Activated T-cell treated with anti-CD3 and anti-CD28 coated beads, Interleukin-2, amount 50 U/mL, for 24 hours (primary cell): ENCODE data around the gene ARHGAP4.

ENCODE experiments used
- DNase-seq: peaks from one replicate; pipeline ENCODE4 v3.0.0-alpha.2; 2020
- H3K27ac Mint-ChIP-seq: 2 replicates; pipeline ENCODE4 v1.8.0; 2020; ENCODE audit warnings: mild to moderate bottlenecking, mixed read lengths
- H3K27me3 Mint-ChIP-seq: 2 replicates; pipeline ENCODE4 v1.8.0; 2020; ENCODE audit warnings: mixed read lengths
- H3K36me3 Mint-ChIP-seq: 2 replicates; pipeline ENCODE4 v1.8.0; 2020; ENCODE audit warnings: low read depth, mixed read lengths
- H3K4me1 Mint-ChIP-seq: 2 replicates; pipeline ENCODE4 v1.8.0; 2020; ENCODE audit warnings: low read depth, mixed read lengths
- H3K4me3 Mint-ChIP-seq: 2 replicates; pipeline ENCODE4 v1.8.0; 2020; ENCODE audit warnings: mild to moderate bottlenecking, moderate library complexity, mixed read lengths
- H3K9me3 Mint-ChIP-seq: 2 replicates; pipeline ENCODE4 v1.8.0; 2020; ENCODE audit warnings: mixed read lengths

The ARHGAP4 gene

DNA sequence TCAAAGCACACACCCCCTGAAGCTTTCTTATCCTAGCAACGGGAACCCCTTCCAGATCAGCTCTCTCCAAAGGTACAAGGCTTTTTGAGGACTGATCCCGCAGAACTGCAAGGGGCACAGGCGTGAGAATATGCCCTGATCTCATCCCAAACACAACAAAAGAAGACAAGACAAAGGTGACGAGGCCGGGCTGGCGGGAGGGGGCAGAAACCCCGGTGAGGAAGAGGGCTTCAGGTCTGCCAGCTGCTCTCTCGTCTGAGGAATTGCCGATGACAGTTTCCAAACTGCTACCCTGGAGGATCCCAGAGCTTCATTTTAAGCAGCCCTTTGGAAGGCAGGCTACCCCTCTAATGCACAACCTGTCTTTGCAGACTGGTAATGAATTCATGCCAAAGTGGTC lies 42.2 kb upstream of the ARHGAP4 start:
- Mint-ChIP-seq H3K27ac (peak overlapping the region; percentile 97), H3K4me3 (peak overlapping the region; percentile 100), H3K36me3 (peaks cover 81% of the 10 kb centered on the region), H3K4me1 (peaks cover 42% of the 10 kb centered on the region), H3K27me3 (no peaks in the 10 kb centered on the region), H3K9me3 (no peaks in the 10 kb centered on the region)
- no peak for DNase-seq

DNA sequence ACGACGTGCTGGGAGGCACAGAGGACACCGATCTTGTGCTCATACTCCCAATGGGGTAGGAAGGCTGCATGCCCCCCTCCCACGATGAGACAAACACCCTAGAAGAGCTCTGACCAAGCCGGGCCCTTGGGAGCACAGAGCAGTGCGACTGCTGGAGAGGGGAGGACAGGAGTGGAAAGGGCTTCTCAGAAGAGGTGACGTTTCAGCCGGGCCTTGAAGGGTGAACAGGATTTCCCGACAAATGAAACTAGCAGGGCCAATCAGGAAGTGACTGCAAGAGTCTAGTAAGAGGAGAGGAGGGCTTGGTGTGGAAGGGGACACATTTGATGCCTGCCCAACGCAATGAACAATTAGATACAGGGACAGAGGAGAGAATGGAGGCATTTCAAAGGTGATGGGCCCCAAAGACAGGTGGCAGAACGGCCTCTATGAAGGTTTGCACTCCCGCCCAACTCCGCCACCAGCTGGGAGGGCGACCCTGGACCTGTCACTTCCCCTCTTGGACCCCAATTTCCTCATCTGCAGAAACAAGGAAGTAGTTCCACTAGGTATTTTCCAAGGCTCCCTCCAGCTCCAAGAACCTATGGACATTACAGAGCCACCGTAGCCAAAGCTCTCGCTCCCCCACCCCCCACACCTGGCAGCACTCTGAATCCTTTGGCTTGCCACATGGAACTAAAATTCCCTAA lies 41.6 kb upstream of the ARHGAP4 start:
- no peak for DNase-seq
- Mint-ChIP-seq H3K9me3 (no peaks in the 10 kb centered on the region), H3K36me3 (peaks cover 83% of the 10 kb centered on the region), H3K27me3 (no peaks in the 10 kb centered on the region), H3K4me3 (peak overlapping the region; percentile 100), H3K4me1 (peaks cover 39% of the 10 kb centered on the region), H3K27ac (peak overlapping the region; percentile 97)

DNA sequence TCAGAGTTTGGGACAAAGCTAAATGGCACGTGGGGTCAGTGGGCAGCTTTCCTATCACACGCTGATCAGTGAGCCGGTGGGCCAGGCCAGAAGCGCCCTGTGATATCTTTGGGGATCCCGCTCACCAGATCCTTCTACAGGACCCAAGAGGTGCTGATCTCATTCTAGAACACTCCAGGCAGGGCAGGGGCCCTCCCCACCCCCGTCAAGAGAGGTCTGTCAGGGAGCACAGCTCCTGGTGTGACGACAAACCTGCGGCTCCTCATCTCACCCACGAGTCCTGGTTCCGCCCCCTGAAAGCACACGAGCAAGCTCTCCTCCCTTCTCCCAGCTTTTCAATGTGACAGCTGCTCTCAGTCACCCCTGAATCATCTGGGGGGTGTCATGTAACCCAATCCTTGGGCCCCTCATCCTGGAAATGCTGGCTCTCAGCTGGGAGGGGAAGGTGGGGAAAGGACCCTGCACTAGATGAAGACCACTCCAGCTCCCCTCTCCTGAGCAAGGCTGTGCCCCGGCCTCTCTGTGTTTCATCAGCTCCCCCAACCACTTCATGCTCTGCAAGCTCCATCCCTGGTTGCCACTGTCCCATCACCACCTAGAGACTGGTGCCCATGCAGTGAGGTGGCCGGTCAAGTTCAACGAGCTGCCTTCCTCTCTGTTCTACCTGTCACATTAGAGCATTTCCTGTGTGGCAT lies 40.9 kb upstream of the ARHGAP4 start:
- Mint-ChIP-seq H3K36me3 (peaks cover 90% of the 10 kb centered on the region), H3K27ac (peak overlapping the region; percentile 97), H3K27me3 (no peaks in the 10 kb centered on the region), H3K9me3 (no peaks in the 10 kb centered on the region), H3K4me3 (peak overlapping the region; percentile 100), H3K4me1 (peaks cover 39% of the 10 kb centered on the region)
- peak; percentile 56 for DNase-seq

DNA sequence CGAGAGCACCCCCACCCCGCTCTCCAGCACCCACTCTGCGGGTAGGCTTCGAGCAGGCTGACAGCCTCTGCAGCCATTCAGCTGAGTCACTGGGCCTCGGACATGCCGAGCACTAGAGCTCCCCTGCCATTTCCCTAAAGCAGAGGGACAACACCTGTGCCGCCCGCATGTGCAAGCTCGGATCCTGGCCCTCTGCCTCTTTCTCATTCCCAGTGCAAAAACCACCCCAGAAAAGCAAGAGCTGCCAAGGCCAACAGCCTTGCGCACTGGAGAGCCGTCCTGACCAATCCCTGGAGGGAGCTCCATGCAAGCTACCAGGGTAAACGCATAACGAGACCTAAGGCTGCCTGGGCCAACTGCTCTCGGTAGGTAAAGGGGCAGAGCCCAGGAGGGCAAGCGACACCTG lies 40.2 kb upstream of the ARHGAP4 start:
- H3K4me3 Mint-ChIP-seq, result peak overlapping the region; percentile 100
- H3K27ac Mint-ChIP-seq, result peak overlapping the region; percentile 97
- H3K9me3 Mint-ChIP-seq, result no peaks in the 10 kb centered on the region
- no peaks in the 10 kb centered on the region for H3K27me3 Mint-ChIP-seq
- H3K4me1 Mint-ChIP-seq, result peaks cover 39% of the 10 kb centered on the region
- no peak for DNase-seq
- peaks cover 93% of the 10 kb centered on the region for H3K36me3 Mint-ChIP-seq

DNA sequence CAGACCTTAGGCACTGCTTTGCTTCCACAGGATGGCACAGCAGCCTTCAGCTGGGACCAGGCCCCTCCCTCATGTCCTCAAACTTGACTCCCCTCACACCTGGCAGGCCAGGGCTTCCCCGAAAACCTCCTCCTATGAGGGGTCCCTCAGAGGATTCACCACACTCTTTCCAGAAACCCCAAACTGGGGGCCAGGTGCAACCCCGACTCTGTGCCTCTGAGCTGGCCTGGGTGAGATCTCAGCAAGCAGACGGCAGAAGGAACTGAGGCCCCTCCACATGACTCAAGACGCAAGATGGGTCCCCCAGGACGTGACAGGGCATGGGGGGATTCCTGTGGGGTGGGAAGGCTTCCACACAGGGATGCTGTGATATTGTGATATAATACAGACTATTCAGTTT lies 39.3 kb upstream of the ARHGAP4 start:
- Mint-ChIP-seq H3K4me3 (peak overlapping the region; percentile 45), H3K4me1 (peaks cover 39% of the 10 kb centered on the region), H3K9me3 (no peaks in the 10 kb centered on the region), H3K36me3 (peaks cover 94% of the 10 kb centered on the region), H3K27me3 (no peaks in the 10 kb centered on the region), H3K27ac (peak overlapping the region; percentile 97)
- no peak for DNase-seq

DNA sequence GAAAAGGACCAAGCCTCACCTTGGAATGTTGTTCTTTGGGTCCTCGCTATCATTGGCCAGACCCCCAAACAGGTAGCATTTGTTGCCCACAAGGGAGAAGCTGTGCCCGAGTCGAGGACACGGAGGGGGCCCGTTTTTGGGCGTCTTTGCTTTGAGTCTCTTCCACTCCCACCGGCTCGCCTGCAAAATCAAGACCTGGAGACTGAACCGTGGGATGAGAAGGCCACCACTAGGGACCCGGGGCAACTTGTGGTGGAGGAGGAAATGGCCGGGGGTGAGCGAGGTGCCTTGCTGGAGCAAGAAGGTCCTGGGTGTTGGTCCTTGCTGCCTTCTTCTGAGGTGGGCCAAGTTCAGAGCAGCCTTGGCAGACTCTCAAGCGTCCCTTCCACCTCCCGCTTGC lies 38.0 kb upstream of the ARHGAP4 start:
- peak overlapping the region; percentile 97 for H3K27ac Mint-ChIP-seq
- peaks cover 39% of the 10 kb centered on the region for H3K4me1 Mint-ChIP-seq
- H3K4me3 Mint-ChIP-seq, result no peak overlapping the region
- peaks cover 99% of the 10 kb centered on the region for H3K36me3 Mint-ChIP-seq
- no peaks in the 10 kb centered on the region for H3K9me3 Mint-ChIP-seq
- no peaks in the 10 kb centered on the region for H3K27me3 Mint-ChIP-seq
- DNase-seq, result no peak

DNA sequence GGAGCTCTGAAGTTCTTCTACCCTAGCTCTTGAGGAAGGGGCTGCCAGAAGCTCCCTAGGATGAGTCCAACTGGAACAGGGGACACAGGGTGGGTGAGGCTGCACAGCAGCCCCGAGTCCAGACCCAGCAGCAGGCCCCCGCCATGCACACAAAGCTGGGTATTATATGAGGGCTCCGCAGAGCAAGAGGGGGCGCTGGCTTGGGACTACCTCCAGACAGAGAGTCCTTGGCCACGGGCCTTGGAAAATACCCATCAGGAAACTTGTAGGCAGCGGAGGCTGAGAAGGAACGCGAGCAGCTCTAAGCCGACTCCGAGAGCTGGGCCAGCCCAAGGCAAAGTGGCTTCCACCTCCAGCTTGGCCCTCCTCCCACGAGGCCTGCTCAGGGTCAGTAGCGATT lies 37.5 kb upstream of the ARHGAP4 start:
- H3K4me3 Mint-ChIP-seq, result no peak overlapping the region
- H3K27ac Mint-ChIP-seq, result no peak overlapping the region
- no peaks in the 10 kb centered on the region for H3K27me3 Mint-ChIP-seq
- DNase-seq, result no peak
- peaks cover 39% of the 10 kb centered on the region for H3K4me1 Mint-ChIP-seq
- H3K36me3 Mint-ChIP-seq, result peaks cover 99% of the 10 kb centered on the region
- H3K9me3 Mint-ChIP-seq, result no peaks in the 10 kb centered on the region

DNA sequence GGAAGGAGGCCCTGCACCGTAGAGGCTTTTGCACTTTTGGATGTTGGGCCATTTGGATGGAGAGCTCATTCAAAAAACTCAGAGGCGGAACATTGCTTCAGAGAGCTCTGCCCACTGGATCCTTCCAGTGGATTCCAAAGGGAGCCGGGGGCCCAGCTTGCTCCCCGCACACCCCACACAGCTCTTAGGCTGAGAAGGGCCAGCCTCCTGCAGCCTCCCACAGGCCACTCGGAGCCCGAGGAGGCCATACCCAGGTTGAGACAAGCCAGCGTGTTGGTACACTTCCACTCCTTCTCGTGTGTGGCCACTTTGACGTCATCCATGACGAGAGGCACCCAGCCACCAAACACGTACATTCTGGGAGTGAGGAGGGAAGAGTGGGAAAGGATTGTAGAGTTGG lies 35.2 kb upstream of the ARHGAP4 start:
- Mint-ChIP-seq H3K27me3 (no peaks in the 10 kb centered on the region), H3K4me1 (peaks cover 17% of the 10 kb centered on the region), H3K9me3 (no peaks in the 10 kb centered on the region), H3K36me3 (peaks cover 99% of the 10 kb centered on the region), H3K27ac (peak overlapping the region; percentile 18), H3K4me3 (no peak overlapping the region)
- DNase-seq, result no peak

DNA sequence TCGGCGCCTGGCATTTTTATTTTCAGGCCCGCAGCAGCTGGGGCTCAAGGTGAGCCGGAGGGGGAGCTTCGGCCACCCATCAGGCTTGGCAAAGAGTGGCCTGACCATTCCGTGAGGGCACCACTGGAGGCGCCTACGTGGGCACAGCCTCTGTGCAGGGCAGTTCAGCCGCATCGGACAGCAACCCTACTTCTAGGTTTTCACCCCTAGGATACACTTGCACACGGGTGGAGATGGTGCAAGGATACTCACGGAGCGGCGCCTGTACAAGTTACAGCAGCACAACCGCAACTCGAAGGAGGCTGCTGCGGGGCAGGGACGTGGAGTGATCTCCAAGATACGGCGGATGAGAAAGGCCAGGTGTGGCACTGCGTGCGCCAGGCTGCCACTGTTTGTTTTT lies 34.7 kb upstream of the ARHGAP4 start:
- Mint-ChIP-seq H3K9me3 (no peaks in the 10 kb centered on the region), H3K27ac (peak overlapping the region; percentile 18), H3K36me3 (peaks cover 99% of the 10 kb centered on the region), H3K4me1 (peaks cover 13% of the 10 kb centered on the region), H3K27me3 (no peaks in the 10 kb centered on the region), H3K4me3 (no peak overlapping the region)
- no peak for DNase-seq

DNA sequence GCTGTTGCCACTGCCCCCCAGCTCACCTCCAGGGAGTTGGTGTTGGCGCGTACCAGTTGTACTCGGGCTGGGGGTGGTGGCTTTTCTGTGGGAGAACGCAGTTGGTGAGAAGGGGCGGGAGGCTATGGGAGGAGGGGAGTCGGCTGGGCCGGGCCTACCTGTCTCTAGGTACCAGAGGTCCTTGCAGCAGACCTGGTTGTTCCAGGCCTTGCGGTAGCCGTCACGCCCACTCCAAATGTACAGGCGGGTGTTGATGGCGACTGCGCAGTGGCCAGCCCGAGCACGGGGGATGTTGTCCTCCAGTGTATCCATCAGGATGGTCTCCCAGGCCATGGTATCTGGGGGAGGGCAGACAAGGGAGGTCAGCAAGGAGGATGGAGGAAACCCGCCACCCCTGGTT lies 34.0 kb upstream of the ARHGAP4 start:
- peaks cover 100% of the 10 kb centered on the region for H3K36me3 Mint-ChIP-seq
- peaks cover 6% of the 10 kb centered on the region for H3K4me1 Mint-ChIP-seq
- H3K27me3 Mint-ChIP-seq, result no peaks in the 10 kb centered on the region
- no peak overlapping the region for H3K27ac Mint-ChIP-seq
- no peaks in the 10 kb centered on the region for H3K9me3 Mint-ChIP-seq
- H3K4me3 Mint-ChIP-seq, result no peak overlapping the region
- no peak for DNase-seq

DNA sequence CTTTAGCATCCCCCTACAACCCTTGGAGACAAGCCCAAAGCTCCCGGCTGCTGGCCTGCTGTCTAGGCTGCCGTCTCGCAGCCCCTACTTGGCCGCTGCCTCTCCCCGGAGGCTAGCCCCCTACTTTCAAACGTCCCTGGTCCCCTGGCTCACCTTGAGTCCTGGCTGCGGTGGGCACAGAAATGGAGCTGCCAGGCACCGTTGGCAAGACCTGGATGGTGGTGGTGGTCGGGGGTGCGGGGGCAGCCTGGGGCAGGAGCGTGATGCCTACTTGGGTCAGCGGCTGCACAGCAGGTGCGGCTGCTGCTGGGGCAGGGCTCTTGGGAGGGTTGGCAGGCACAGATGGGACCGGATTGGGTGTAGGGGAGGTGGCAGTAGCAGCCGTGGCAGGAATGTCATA lies 33.6 kb upstream of the ARHGAP4 start:
- no peaks in the 10 kb centered on the region for H3K27me3 Mint-ChIP-seq
- H3K36me3 Mint-ChIP-seq, result peaks cover 100% of the 10 kb centered on the region
- H3K4me1 Mint-ChIP-seq, result peaks cover 3% of the 10 kb centered on the region
- no peak overlapping the region for H3K27ac Mint-ChIP-seq
- no peak for DNase-seq
- H3K9me3 Mint-ChIP-seq, result no peaks in the 10 kb centered on the region
- no peak overlapping the region for H3K4me3 Mint-ChIP-seq

DNA sequence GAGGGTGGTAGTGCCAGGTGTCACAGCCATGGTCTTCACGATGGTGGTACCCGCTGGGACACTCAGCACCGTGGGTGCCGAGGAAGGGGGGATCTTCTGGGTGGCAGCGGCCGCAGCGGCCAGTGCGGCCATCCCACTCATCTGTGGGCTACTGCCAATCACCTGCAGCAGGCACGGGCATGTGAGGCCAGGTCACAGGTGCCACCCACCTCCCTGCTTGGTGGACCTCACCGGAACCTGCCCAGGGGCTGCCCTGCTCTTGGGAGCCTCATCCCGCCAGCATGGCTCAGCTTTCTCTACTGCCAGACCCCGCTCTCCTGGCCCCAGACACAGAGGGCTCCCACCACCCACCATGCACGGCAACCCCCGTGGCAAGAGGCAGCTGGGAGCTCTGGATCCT lies 32.5 kb upstream of the ARHGAP4 start:
- peaks cover 98% of the 10 kb centered on the region for H3K36me3 Mint-ChIP-seq
- no peak overlapping the region for H3K4me3 Mint-ChIP-seq
- no peaks in the 10 kb centered on the region for H3K9me3 Mint-ChIP-seq
- DNase-seq, result no peak
- H3K27me3 Mint-ChIP-seq, result no peaks in the 10 kb centered on the region
- no peak overlapping the region for H3K27ac Mint-ChIP-seq
- H3K4me1 Mint-ChIP-seq, result peaks cover 7% of the 10 kb centered on the region

DNA sequence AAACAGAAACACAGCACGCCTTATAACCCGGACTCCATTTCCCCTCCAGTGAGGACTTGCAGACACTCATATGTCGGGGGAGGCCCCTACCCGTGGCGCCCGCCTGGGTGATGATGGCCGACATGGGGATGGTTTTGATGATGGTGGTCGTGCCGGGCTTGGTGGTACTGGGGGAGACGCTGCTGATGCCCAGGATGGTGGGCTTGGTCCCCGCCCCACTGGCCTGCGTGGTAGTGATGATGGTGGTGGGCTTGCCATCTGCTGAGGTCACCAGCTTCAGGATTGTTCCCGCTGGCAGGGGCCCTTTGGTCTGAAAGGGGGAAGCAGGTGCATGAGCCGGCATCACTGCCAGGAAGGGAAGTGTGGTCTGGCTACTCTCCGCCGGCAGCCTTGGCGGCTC lies 31.2 kb upstream of the ARHGAP4 start:
- Mint-ChIP-seq H3K4me1 (peaks cover 13% of the 10 kb centered on the region), H3K27ac (peak overlapping the region; percentile 57), H3K4me3 (no peak overlapping the region), H3K27me3 (no peaks in the 10 kb centered on the region), H3K36me3 (peaks cover 98% of the 10 kb centered on the region), H3K9me3 (no peaks in the 10 kb centered on the region)
- DNase-seq, result no peak

DNA sequence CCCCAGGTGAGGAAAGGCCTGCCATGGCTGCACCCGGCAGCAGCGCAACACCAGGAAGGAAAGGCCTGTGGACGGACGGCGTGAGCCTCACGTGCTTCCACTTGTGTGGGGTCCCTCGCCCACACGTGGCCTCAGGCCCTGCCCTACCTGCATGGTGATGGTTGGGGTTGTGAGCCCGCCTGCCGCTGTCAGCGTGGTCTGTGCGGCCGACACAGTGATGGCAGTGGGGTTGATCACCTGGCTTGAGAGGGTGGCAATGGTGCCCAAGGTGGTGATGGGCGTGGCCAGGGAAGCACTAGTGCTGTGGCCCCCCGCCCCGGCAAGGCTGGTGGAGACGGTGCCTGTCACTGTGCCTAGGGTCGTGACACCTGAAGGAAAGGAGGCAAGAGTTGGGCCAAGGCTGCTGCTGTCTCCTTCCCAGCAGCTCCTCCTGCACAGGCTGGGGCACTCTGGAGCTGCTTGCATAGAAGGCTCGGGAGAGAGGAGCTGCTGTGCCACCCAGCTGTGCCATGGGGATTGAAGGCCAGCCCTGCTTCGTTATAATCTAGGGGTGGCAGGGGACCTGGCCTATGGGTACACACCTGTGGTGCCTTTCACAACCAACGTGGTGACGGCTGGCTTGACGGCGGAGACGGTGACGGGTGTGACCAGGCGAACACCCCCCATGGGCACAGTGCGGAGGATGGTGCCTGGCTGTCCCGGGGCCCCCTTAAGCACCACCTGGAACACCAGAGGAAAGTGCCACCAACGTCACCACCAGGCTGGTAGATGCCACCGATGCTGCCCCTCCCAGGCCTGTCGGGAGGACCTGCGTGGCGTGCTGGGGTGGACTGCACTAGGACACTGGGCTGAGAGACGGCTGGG lies 30.2 kb upstream of the ARHGAP4 start:
- peak overlapping the region; percentile 9 for H3K27ac Mint-ChIP-seq
- H3K27me3 Mint-ChIP-seq, result no peaks in the 10 kb centered on the region
- H3K36me3 Mint-ChIP-seq, result peaks cover 98% of the 10 kb centered on the region
- H3K4me3 Mint-ChIP-seq, result no peak overlapping the region
- no peaks in the 10 kb centered on the region for H3K9me3 Mint-ChIP-seq
- no peak for DNase-seq
- peaks cover 15% of the 10 kb centered on the region for H3K4me1 Mint-ChIP-seq
